Vagina (tissue), 2 donors: Measurements from ENCODE around the gene SHC3. TPM values are rescaled to one million over a fixed set of nuclear protein-coding genes. Genes with fewer than 3 reads are reported as not detected.

Experiments
- DNase-seq, 2 donors: peaks; one replicate each; pipeline ENCODE4 v3.0.0-alpha.2; 2017; ENCODE audit errors: extremely low spot score in 2 of 2
- H3K27ac ChIP-seq: fragments of 200-600 bp; sonication (generic); one replicate; pipeline ENCODE4 v1.5.1; 2019
- H3K27me3 ChIP-seq: fragments of 200-600 bp; sonication (generic); one replicate; pipeline ENCODE4 v1.5.1; 2019
- H3K36me3 ChIP-seq, 2 donors: fragments of 200-600 bp; sonication (generic); one replicate each; pipeline ENCODE4 v1.5.1; 2017 to 2019
- H3K4me1 ChIP-seq: fragments of 200-600 bp; sonication (generic); one replicate; pipeline ENCODE4 v1.5.1; 2019
- H3K4me3 ChIP-seq, 2 donors: fragments of 200-600 bp; sonication (generic); 1 replicate in 1 of 2; 2 replicates in 1 of 2; pipeline ENCODE4 v1.5.1; 2016 to 2019
- H3K9me3 ChIP-seq: fragments of 200-600 bp; sonication (generic); one replicate; pipeline ENCODE4 v1.5.1; 2019
- CTCF ChIP-seq, 3 experiments: fragments of 450-650 bp in 2 of 3; fragments of 200-600 bp in 1 of 3; sonication (generic) in 1 of 3; IDR thresholded peaks; one replicate each; pipeline ENCODE4 v1.5.1; 2017 to 2019; ENCODE audit warnings: antibody characterized with exemption in 3 of 3, mild to moderate bottlenecking in 2 of 3, moderate library complexity in 2 of 3
- POLR2A ChIP-seq, 2 donors: fragments of 450-650 bp; IDR thresholded peaks; one replicate each; pipeline ENCODE4 v1.6.1; 2017; ENCODE audit warnings: antibody characterized with exemption in 2 of 2, mild to moderate bottlenecking in 2 of 2, moderate library complexity in 2 of 2
- POLR2AphosphoS5 ChIP-seq, 2 donors: sonication (generic); formaldehyde crosslinking; IDR thresholded peaks; one replicate each; pipeline ENCODE4 v1.9.0; 2017; ENCODE audit warnings: antibody characterized with exemption in 2 of 2, mild to moderate bottlenecking in 2 of 2, low read depth in 1 of 2; ENCODE audit not compliant: insufficient read depth in 1 of 2
- intact Hi-C: fragments of 100-400 bp; cut with DNase I; formaldehyde crosslinking; loops from one replicate; pipeline ENCODE4 v1.15.1; 2023
- total RNA-seq: library from RNA; depleted of rRNA; stranded (reverse); fragments of >200 nt; gene quantifications from one replicate; pipeline ENCODE4 v1.2.3, GENCODE V29; 2016

SHC3 gene
- total RNA-seq, 1 donor from 2014 or later = 6.1 TPM

DNA sequence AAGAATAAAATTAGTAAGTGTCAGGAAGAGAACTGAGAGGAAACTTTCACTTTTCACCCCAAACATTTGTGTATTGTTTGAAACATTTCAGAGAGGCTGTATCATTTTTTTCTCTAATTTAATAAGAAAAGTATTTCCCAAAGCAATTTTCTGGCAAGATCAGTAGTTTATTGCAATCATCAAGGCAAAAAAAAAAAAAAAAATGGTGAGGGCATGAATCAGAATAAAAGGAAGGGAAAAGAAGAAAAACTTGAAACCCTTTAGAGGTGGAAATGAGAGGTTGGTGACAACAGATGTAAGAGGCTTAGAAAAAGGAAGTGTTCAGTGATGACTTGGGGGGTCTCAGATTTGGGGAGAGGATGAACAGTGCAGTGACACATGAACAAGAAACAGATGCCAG, 13.3 kb downstream of the SHC3 start:
- TF ChIP-seq CTCF (IDR thresholded peaks at IDR 0.05) (no peak), POLR2A (IDR thresholded peaks at IDR 0.05) (no peak), POLR2AphosphoS5 (IDR thresholded peaks at IDR 0.05; ENCODE audit: insufficient read depth in 1 of 2, low read depth in 1 of 2) (no peak)
- Histone ChIP-seq H3K4me3 (no peak overlapping the region), H3K27me3 (no peaks in the 10 kb centered on the region), H3K9me3 (no peaks in the 10 kb centered on the region), H3K36me3 (no peaks in the 10 kb centered on the region), H3K4me1 (peaks cover 32% of the 10 kb centered on the region), H3K27ac (peak overlapping the region; percentile 32)
- intact Hi-C loops = no loop called here
- no peak for DNase-seq

DNA sequence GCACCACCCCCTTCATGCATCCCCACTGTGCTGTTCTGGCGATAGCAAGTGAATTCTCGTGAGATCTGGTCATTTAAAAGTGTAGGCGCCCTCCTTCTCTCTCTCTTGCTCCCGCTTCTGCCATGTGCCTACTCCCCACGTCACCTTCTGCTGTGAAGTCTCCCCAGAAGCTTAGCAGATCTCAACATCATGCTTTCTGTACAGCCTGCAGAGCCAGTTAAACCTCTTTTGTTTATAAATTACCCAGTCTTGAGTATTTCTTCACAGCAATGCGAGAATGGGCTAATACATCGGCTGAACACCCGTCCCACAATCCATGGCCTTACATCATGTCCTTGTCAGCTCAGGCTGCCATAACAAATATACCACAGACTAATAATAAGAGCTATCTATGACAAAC, 17.4 kb downstream of the SHC3 start:
- Histone ChIP-seq H3K4me3 (no peak overlapping the region), H3K36me3 (no peaks in the 10 kb centered on the region), H3K27ac (no peak overlapping the region), H3K4me1 (peaks cover 6% of the 10 kb centered on the region), H3K9me3 (no peaks in the 10 kb centered on the region), H3K27me3 (no peaks in the 10 kb centered on the region)
- intact Hi-C loops = no loop called here
- no peak for DNase-seq
- TF ChIP-seq POLR2A (IDR thresholded peaks at IDR 0.05) (no peak), CTCF (IDR thresholded peaks at IDR 0.05) (no peak), POLR2AphosphoS5 (IDR thresholded peaks at IDR 0.05; ENCODE audit: insufficient read depth in 1 of 2, low read depth in 1 of 2) (no peak)

GRCh38 chr9:89160806-89161205, 17.8 kb downstream of the SHC3 start:
- intact Hi-C loops = no loop called here
- Histone ChIP-seq H3K27me3 (no peaks in the 10 kb centered on the region), H3K4me1 (peaks cover 6% of the 10 kb centered on the region), H3K27ac (no peak overlapping the region), H3K36me3 (no peaks in the 10 kb centered on the region), H3K9me3 (no peaks in the 10 kb centered on the region), H3K4me3 (no peak overlapping the region)
- peak in 1 of 2 donors; percentile 56 for DNase-seq
- TF ChIP-seq POLR2AphosphoS5 (IDR thresholded peaks at IDR 0.05; ENCODE audit: insufficient read depth in 1 of 2, low read depth in 1 of 2) (no peak), CTCF (IDR thresholded peaks at IDR 0.05) (no peak), POLR2A (IDR thresholded peaks at IDR 0.05) (no peak)

DNA sequence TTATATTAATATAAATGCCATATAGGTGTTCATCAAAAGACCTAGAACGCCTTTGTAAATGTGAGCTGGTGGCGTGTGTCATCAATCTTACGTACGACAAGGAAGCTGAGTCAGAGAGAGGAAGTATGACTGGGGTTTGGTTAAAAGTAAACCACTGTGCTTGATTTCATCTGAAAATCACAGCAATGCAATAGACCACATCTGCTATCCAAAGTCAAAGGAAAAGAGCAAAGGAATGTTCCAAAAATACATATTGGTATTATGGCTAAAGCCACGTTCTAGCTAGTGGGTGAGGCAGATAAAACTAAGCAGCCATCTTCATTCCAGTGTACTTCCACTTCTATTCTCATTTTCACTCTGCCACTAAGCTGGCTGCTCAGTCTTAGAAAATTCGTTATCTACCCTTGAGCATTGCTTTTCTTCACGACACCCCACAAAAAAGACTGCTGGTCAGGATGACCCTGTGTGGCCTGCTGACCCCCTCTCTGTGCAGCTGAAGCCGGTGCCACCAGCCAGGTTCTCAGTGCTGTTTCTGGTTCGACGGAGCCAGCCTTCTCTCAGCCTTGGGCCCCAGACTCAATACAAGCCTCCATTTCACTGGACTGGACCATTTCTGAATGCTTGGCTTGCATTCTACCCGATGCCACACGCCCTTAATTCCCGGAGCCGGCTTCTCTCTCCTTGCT, 23.8 kb downstream of the SHC3 start:
- H3K36me3 ChIP-seq = no peaks in the 10 kb centered on the region
- TF ChIP-seq POLR2A (IDR thresholded peaks at IDR 0.05) = no peak
- TF ChIP-seq CTCF (IDR thresholded peaks at IDR 0.05) = no peak
- no peak for TF ChIP-seq POLR2AphosphoS5 (IDR thresholded peaks at IDR 0.05; ENCODE audit: insufficient read depth in 1 of 2, low read depth in 1 of 2)
- DNase-seq = no peak
- H3K27me3 ChIP-seq = no peaks in the 10 kb centered on the region
- no peak overlapping the region for H3K27ac ChIP-seq
- H3K4me1 ChIP-seq = peaks cover 17% of the 10 kb centered on the region
- no peaks in the 10 kb centered on the region for H3K9me3 ChIP-seq
- H3K4me3 ChIP-seq = no peak overlapping the region
- intact Hi-C loops = no loop called here

DNA sequence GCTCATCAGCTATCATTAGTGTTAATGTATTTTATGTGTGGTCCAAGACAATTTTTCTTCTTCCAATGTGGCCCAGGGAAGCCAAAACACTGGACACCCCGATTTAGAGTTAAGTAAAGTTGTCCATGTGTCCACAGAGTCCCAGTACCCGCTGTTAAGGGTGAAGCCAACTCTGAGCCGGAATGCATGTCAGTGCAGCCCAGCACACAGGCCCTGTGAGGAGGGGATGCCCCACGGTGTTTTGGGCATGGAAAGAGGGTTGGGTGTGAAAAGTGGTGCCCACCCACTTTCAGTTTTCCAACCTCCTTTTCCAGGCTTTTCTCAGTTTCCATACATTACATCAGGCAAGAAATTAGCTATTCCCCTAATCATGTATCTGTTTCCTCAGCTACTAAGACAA, 24.4 kb downstream of the SHC3 start:
- Histone ChIP-seq H3K27me3 (no peaks in the 10 kb centered on the region), H3K4me3 (no peak overlapping the region), H3K4me1 (peaks cover 17% of the 10 kb centered on the region), H3K9me3 (no peaks in the 10 kb centered on the region), H3K36me3 (no peaks in the 10 kb centered on the region), H3K27ac (no peak overlapping the region)
- intact Hi-C loops = no loop called here
- DNase-seq = no peak
- TF ChIP-seq POLR2A (IDR thresholded peaks at IDR 0.05) = no peak
- TF ChIP-seq POLR2AphosphoS5 (IDR thresholded peaks at IDR 0.05; ENCODE audit: insufficient read depth in 1 of 2, low read depth in 1 of 2) = no peak
- no peak for TF ChIP-seq CTCF (IDR thresholded peaks at IDR 0.05)
